ENCODE data around the gene TTK.

DNA sequence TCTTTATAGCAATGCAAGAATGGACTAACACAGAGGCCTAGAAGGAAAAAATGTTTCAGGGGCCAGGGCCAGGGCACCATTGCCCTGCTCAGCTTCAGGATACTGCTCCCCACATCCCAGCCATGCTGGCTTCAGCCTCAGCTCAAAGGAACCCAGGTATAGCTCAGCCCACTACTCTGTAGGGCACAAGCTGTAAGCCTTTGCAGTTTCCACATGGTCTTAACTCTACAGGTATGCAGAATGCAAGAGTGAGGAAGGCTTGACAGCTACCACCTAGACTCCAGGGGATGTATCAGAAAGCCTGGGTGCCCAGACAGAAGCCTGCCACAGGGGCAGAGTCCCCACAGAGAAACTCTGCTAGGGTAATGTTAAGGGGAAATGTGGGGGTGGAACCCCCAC lies 10.5 kb upstream of the TTK start:
- no peak for TF ChIP-seq POLR2A (IDR thresholded peaks at IDR 0.05)
- TF ChIP-seq, protein P1, sequence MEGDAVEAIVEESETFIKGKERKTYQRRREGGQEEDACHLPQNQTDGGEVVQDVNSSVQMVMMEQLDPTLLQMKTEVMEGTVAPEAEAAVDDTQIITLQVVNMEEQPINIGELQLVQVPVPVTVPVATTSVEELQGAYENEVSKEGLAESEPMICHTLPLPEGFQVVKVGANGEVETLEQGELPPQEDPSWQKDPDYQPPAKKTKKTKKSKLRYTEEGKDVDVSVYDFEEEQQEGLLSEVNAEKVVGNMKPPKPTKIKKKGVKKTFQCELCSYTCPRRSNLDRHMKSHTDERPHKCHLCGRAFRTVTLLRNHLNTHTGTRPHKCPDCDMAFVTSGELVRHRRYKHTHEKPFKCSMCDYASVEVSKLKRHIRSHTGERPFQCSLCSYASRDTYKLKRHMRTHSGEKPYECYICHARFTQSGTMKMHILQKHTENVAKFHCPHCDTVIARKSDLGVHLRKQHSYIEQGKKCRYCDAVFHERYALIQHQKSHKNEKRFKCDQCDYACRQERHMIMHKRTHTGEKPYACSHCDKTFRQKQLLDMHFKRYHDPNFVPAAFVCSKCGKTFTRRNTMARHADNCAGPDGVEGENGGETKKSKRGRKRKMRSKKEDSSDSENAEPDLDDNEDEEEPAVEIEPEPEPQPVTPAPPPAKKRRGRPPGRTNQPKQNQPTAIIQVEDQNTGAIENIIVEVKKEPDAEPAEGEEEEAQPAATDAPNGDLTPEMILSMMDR (IDR thresholded peaks at IDR 0.05): no peak
- no peak for TF ChIP-seq POLR2AphosphoS5 (IDR thresholded peaks at IDR 0.05)
